Skeletal muscle tissue (tissue), 4 donors: Measurements from ENCODE around the gene UPK2. TPM values are rescaled to one million over a fixed set of nuclear protein-coding genes. Genes with fewer than 3 reads are reported as not detected.
A peak's percentile ranks its signal among the peaks of the same experiment; 100 is the strongest.
"Not testable (repeated sequence)": the region's sequence is repeated elsewhere in the genome, so short reads cannot be mapped to it uniquely, and the experiment has no call there.

Experiments
- H3K27ac ChIP-seq: one replicate; pipeline ENCODE4 v1.7.0; 2013; ENCODE audit warnings: mild to moderate bottlenecking, low read depth, low read length, inconsistent platforms
- H3K27me3 ChIP-seq, 3 donors: one replicate each; pipeline ENCODE4 v1.7.0; 2013; ENCODE audit warnings: low read length in 3 of 3; ENCODE audit not compliant: control insufficient read depth in 3 of 3, insufficient read depth in 3 of 3
- H3K36me3 ChIP-seq, 3 donors: one replicate each; pipeline ENCODE4 v1.7.0; 2013; ENCODE audit warnings: low read length in 3 of 3; ENCODE audit not compliant: control insufficient read depth in 3 of 3, insufficient read depth in 3 of 3
- H3K4me1 ChIP-seq, 3 donors: one replicate each; pipeline ENCODE4 v1.7.0; 2013; ENCODE audit warnings: low read length in 3 of 3, mild to moderate bottlenecking in 3 of 3; ENCODE audit not compliant: control insufficient read depth in 3 of 3, insufficient read depth in 3 of 3
- H3K4me3 ChIP-seq, 3 donors: one replicate each; pipeline ENCODE4 v1.7.0; 2013; ENCODE audit warnings: low read length in 3 of 3
- H3K9ac ChIP-seq, 3 donors: one replicate each; pipeline ENCODE4 v1.7.0; 2013; ENCODE audit warnings: low read length in 3 of 3, mild to moderate bottlenecking in 3 of 3, moderate library complexity in 2 of 3, low read depth in 1 of 3
- H3K9me3 ChIP-seq, 3 donors: one replicate each; pipeline ENCODE4 v1.7.0; 2013; ENCODE audit warnings: low read length in 3 of 3; ENCODE audit not compliant: control insufficient read depth in 3 of 3
- total RNA-seq: library from RNA; depleted of rRNA; stranded (reverse); fragments of >200 nt; gene quantifications from one replicate; pipeline ENCODE4 v1.2.3, GENCODE V29; 2014
- donor health status: Osteomylitis.

Gene UPK2
- total RNA-seq, 1 donor from 2014 or later: not detected

GRCh38 chr11:118980191-118980881, 24.2 kb downstream of the UPK2 start:
- no peak overlapping the region for H3K27ac ChIP-seq
- peak overlapping the region in 1 of 3 donors; percentile 45 for H3K9ac ChIP-seq
- H3K4me1 ChIP-seq: peaks cover 8 to 15% (median 13%) of the 10 kb centered on the region in 3 donors
- H3K27me3 ChIP-seq: no peaks in the 10 kb centered on the region
- no peaks in the 10 kb centered on the region for H3K9me3 ChIP-seq
- peak overlapping the region; percentile 12 to 43 (median 41) for H3K4me3 ChIP-seq
- no peaks in the 10 kb centered on the region for H3K36me3 ChIP-seq

- H3K27ac ChIP-seq: peak overlapping the region; percentile 69
- H3K4me1 ChIP-seq: peaks cover 8 to 15% (median 13%) of the 10 kb centered on the region in 3 donors
- H3K4me3 ChIP-seq, H3K36me3 ChIP-seq, H3K27me3 ChIP-seq, H3K9me3 ChIP-seq: not testable (repeated sequence)
- H3K9ac ChIP-seq: peak overlapping the region in 1 of 3 donors; percentile 73
Measured at GRCh38 chr11:118984337-118984736, 28.2 kb downstream of the UPK2 start.

- peak overlapping the region; percentile 69 for H3K27ac ChIP-seq
- H3K36me3 ChIP-seq: no peaks in the 10 kb centered on the region
- H3K27me3 ChIP-seq: no peaks in the 10 kb centered on the region
- H3K4me3 ChIP-seq: no peak overlapping the region
- peaks cover 8 to 15% (median 13%) of the 10 kb centered on the region in 3 donors for H3K4me1 ChIP-seq
- H3K9me3 ChIP-seq: no peaks in the 10 kb centered on the region
- H3K9ac ChIP-seq: peak overlapping the region in 1 of 3 donors; percentile 73
Measured at GRCh38 chr11:118984825-118985224, 28.7 kb downstream of the UPK2 start.

- H3K27ac ChIP-seq: no peak overlapping the region
- peaks cover 5 to 8% (median 8%) of the 10 kb centered on the region in 3 donors for H3K4me1 ChIP-seq
- no peak overlapping the region for H3K9ac ChIP-seq
- H3K27me3 ChIP-seq: no peaks in the 10 kb centered on the region
- H3K9me3 ChIP-seq: no peaks in the 10 kb centered on the region
- no peak overlapping the region for H3K4me3 ChIP-seq
- no peaks in the 10 kb centered on the region for H3K36me3 ChIP-seq
Measured at GRCh38 chr11:118988280-118988679, 32.2 kb downstream of the UPK2 start.

GRCh38 chr11:118991486-118992038, 35.5 kb downstream of the UPK2 start:
- H3K9me3 ChIP-seq, H3K4me1 ChIP-seq, H3K4me3 ChIP-seq, H3K27me3 ChIP-seq, H3K27ac ChIP-seq, H3K36me3 ChIP-seq, H3K9ac ChIP-seq: not testable (repeated sequence)

GRCh38 chr11:118996926-118997626, 41.0 kb downstream of the UPK2 start:
- peak overlapping the region; percentile 88 to 95 (median 92) for H3K9ac ChIP-seq
- no peaks in the 10 kb centered on the region for H3K27me3 ChIP-seq
- H3K36me3 ChIP-seq: peaks cover 9 to 15% (median 13%) of the 10 kb centered on the region in 3 donors
- H3K4me1 ChIP-seq: peaks cover 20 to 33% (median 30%) of the 10 kb centered on the region in 3 donors
- H3K27ac ChIP-seq: peak overlapping the region; percentile 80
- H3K9me3 ChIP-seq: no peaks in the 10 kb centered on the region
- H3K4me3 ChIP-seq: peak overlapping the region; percentile 100

- Histone ChIP-seq H3K36me3 (peaks cover 11 to 16% (median 13%) of the 10 kb centered on the region in 3 donors), H3K4me3 (peak within 1 kb of the TSS; percentile 100), H3K9ac (peak within 1 kb of the TSS; percentile 91 to 95 (median 92)), H3K9me3 (no peaks in the 10 kb centered on the region), H3K4me1 (peaks cover 20 to 33% (median 30%) of the 10 kb centered on the region in 3 donors), H3K27me3 (no peaks in the 10 kb centered on the region), H3K27ac (peak within 1 kb of the TSS; percentile 80)
Measured at GRCh38 chr11:118997627-118998387, 41.7 kb downstream of the UPK2 start, which contains the start of gene CENATAC. Gene CENATAC, plus strand, starts transcription at chr11:118998138. Its CDS starts 60 bp downstream, at chr11:118998198.

GRCh38 chr11:118998388-118998717, 42.3 kb downstream of the UPK2 start:
- no peaks in the 10 kb centered on the region for H3K27me3 ChIP-seq
- peak overlapping the region; percentile 91 to 95 (median 92) for H3K9ac ChIP-seq
- H3K27ac ChIP-seq: peak overlapping the region; percentile 80
- H3K9me3 ChIP-seq: no peaks in the 10 kb centered on the region
- peak overlapping the region; percentile 100 for H3K4me3 ChIP-seq
- H3K4me1 ChIP-seq: peaks cover 20 to 33% (median 30%) of the 10 kb centered on the region in 3 donors
- H3K36me3 ChIP-seq: peaks cover 13 to 20% (median 15%) of the 10 kb centered on the region in 3 donors

GRCh38 chr11:118998822-118999221, 42.7 kb downstream of the UPK2 start:
- peak overlapping the region; percentile 80 for H3K27ac ChIP-seq

More at GRCh38 chr11:118998822-118999221, 42.7 kb downstream of the UPK2 start:
- peak overlapping the region; percentile 100 for H3K4me3 ChIP-seq
- H3K27me3 ChIP-seq: no peaks in the 10 kb centered on the region
- peaks cover 13 to 20% (median 16%) of the 10 kb centered on the region in 3 donors for H3K36me3 ChIP-seq
- no peaks in the 10 kb centered on the region for H3K9me3 ChIP-seq
- peak overlapping the region; percentile 91 to 95 (median 92) for H3K9ac ChIP-seq
- H3K4me1 ChIP-seq: peaks cover 20 to 33% (median 30%) of the 10 kb centered on the region in 3 donors
